ENCODE measurements around the gene GTPBP3. TPM values are rescaled to one million over a fixed set of nuclear protein-coding genes. Genes with fewer than 3 reads are reported as not detected.

Gene GTPBP3
- total and polyA plus RNA-seq, 2 of the 13 experiments (the other 11 are each of a cell fraction or from before 2014, with no cell fraction given), result 17.5 to 30.0 TPM

DNA sequence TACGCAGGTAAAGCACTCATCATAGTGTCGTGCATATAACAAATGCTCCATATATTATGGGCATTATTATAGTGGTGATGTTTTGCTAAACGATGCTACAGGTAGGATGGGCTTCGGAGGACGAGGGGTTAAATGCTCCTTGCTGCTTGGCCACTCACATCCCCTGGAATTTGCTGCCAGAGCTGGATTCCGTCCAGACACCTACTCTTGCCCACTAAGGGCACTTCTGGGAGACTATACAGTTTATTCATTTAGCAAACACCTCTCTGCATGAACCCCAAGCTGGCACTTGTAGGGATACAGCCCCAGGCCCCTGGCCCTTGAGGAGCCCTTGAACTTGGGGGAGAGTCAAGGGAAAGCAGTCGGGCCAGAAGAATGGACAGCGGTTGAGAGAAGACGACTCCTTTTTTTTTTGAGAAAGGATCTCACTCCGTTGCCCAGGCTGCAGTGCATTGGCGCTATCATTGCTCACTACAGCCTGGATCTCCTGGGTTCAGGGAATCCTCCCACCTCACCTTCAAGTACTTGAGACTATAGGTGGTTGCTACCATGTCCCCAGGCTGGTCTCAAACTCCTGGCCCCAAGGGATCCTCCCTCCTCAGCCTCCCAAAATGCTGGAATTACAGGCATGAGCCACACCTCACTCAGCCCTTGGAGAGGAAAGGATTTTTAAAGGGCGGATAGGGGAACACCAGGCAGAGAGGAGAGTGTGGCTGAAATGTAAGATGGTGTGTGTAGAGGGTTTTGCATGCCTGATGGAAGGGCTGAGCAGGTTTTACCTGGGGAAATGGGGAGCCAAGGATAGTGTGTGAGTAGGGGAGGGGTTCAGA, 32.8 kb upstream of the GTPBP3 start (continued):
- TF ChIP-seq, protein P1, sequence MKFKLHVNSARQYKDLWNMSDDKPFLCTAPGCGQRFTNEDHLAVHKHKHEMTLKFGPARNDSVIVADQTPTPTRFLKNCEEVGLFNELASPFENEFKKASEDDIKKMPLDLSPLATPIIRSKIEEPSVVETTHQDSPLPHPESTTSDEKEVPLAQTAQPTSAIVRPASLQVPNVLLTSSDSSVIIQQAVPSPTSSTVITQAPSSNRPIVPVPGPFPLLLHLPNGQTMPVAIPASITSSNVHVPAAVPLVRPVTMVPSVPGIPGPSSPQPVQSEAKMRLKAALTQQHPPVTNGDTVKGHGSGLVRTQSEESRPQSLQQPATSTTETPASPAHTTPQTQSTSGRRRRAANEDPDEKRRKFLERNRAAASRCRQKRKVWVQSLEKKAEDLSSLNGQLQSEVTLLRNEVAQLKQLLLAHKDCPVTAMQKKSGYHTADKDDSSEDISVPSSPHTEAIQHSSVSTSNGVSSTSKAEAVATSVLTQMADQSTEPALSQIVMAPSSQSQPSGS (CRISPR knock-in tag; IDR thresholded peaks at IDR 0.05), result no peak
- TF ChIP-seq ZNF782 (CRISPR knock-in tag; IDR thresholded peaks at IDR 0.05; ENCODE audit: borderline replicate concordance) (no peak), ZNF652 (CRISPR knock-in tag; IDR thresholded peaks at IDR 0.05; ENCODE audit: borderline replicate concordance, low read depth) (peak; percentile 78), NFRKB (IDR thresholded peaks at IDR 0.05) (no peak), ZNF841 (CRISPR knock-in tag; IDR thresholded peaks at IDR 0.05; ENCODE audit: borderline replicate concordance) (no peak), ZNF274 (CRISPR knock-in tag; IDR thresholded peaks at IDR 0.05) (no peak), SNAPC2 (CRISPR knock-in tag; IDR thresholded peaks at IDR 0.05) (no peak), GATAD2A (CRISPR knock-in tag; IDR thresholded peaks at IDR 0.05) (no peak), HNRNPK (IDR thresholded peaks at IDR 0.05; ENCODE audit: low read depth, low read length, poor library complexity, severe bottlenecking) (no peak), TCF12 (IDR thresholded peaks at IDR 0.05) (no peak), TCF12 (CRISPR knock-in tag; IDR thresholded peaks at IDR 0.05) (no peak)
- TF ChIP-seq, protein P2, sequence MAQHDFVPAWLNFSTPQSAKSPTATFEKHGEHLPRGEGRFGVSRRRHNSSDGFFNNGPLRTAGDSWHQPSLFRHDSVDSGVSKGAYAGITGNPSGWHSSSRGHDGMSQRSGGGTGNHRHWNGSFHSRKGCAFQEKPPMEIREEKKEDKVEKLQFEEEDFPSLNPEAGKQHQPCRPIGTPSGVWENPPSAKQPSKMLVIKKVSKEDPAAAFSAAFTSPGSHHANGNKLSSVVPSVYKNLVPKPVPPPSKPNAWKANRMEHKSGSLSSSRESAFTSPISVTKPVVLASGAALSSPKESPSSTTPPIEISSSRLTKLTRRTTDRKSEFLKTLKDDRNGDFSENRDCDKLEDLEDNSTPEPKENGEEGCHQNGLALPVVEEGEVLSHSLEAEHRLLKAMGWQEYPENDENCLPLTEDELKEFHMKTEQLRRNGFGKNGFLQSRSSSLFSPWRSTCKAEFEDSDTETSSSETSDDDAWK (CRISPR knock-in tag; IDR thresholded peaks at IDR 0.05), result no peak
- TF ChIP-seq, protein P3, sequence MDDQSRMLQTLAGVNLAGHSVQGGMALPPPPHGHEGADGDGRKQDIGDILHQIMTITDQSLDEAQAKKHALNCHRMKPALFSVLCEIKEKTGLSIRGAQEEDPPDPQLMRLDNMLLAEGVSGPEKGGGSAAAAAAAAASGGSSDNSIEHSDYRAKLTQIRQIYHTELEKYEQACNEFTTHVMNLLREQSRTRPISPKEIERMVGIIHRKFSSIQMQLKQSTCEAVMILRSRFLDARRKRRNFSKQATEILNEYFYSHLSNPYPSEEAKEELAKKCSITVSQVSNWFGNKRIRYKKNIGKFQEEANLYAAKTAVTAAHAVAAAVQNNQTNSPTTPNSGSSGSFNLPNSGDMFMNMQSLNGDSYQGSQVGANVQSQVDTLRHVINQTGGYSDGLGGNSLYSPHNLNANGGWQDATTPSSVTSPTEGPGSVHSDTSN (CRISPR knock-in tag; IDR thresholded peaks at IDR 0.05; ENCODE audit: borderline replicate concordance), result no peak
- TF ChIP-seq, protein P4, sequence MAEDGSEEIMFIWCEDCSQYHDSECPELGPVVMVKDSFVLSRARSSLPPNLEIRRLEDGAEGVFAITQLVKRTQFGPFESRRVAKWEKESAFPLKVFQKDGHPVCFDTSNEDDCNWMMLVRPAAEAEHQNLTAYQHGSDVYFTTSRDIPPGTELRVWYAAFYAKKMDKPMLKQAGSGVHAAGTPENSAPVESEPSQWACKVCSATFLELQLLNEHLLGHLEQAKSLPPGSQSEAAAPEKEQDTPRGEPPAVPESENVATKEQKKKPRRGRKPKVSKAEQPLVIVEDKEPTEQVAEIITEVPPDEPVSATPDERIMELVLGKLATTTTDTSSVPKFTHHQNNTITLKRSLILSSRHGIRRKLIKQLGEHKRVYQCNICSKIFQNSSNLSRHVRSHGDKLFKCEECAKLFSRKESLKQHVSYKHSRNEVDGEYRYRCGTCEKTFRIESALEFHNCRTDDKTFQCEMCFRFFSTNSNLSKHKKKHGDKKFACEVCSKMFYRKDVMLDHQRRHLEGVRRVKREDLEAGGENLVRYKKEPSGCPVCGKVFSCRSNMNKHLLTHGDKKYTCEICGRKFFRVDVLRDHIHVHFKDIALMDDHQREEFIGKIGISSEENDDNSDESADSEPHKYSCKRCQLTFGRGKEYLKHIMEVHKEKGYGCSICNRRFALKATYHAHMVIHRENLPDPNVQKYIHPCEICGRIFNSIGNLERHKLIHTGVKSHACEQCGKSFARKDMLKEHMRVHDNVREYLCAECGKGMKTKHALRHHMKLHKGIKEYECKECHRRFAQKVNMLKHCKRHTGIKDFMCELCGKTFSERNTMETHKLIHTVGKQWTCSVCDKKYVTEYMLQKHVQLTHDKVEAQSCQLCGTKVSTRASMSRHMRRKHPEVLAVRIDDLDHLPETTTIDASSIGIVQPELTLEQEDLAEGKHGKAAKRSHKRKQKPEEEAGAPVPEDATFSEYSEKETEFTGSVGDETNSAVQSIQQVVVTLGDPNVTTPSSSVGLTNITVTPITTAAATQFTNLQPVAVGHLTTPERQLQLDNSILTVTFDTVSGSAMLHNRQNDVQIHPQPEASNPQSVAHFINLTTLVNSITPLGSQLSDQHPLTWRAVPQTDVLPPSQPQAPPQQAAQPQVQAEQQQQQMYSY (CRISPR knock-in tag; IDR thresholded peaks at IDR 0.05), result no peak
- TF ChIP-seq, protein P5, sequence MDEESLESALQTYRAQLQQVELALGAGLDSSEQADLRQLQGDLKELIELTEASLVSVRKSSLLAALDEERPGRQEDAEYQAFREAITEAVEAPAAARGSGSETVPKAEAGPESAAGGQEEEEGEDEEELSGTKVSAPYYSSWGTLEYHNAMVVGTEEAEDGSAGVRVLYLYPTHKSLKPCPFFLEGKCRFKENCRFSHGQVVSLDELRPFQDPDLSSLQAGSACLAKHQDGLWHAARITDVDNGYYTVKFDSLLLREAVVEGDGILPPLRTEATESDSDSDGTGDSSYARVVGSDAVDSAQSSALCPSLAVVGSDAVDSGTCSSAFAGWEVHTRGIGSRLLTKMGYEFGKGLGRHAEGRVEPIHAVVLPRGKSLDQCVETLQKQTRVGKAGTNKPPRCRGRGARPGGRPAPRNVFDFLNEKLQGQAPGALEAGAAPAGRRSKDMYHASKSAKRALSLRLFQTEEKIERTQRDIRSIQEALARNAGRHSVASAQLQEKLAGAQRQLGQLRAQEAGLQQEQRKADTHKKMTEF (CRISPR knock-in tag; IDR thresholded peaks at IDR 0.05), result no peak
